ENCODE data around the gene ATRNL1.

DNA sequence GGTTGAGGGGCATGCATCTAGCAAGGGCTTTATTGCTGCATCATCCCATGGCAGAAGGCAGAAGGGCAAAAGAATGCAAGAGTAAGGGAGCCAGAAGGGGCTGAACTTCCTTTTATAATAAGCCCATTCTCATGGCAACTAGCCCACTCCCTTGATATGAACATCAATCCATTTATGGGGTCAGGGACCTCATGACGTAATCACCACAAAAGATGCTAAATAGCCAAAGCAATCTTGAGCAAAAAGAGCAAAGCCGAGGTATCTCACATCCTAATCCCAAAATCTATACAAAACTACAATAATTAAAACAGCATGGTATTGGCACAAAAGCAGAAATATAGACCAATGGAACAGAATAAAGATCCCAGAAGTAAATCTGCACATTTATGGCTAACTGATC lies 499.9 kb downstream of the ATRNL1 start:
- TF ChIP-seq, protein P1, sequence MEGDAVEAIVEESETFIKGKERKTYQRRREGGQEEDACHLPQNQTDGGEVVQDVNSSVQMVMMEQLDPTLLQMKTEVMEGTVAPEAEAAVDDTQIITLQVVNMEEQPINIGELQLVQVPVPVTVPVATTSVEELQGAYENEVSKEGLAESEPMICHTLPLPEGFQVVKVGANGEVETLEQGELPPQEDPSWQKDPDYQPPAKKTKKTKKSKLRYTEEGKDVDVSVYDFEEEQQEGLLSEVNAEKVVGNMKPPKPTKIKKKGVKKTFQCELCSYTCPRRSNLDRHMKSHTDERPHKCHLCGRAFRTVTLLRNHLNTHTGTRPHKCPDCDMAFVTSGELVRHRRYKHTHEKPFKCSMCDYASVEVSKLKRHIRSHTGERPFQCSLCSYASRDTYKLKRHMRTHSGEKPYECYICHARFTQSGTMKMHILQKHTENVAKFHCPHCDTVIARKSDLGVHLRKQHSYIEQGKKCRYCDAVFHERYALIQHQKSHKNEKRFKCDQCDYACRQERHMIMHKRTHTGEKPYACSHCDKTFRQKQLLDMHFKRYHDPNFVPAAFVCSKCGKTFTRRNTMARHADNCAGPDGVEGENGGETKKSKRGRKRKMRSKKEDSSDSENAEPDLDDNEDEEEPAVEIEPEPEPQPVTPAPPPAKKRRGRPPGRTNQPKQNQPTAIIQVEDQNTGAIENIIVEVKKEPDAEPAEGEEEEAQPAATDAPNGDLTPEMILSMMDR (conservative IDR thresholded peaks at IDR 0.05; ENCODE audit: low read length): no peak
- no peak for TF ChIP-seq EZH2phosphoT487 (IDR thresholded peaks at IDR 0.05; ENCODE audit: borderline replicate concordance, low read depth, low read length)
